Transverse colon (tissue), 4 donors: ENCODE data around the gene CHERP. TPM values are rescaled to one million over a fixed set of nuclear protein-coding genes. Genes with fewer than 3 reads are reported as not detected.

Experiments used
- DNase-seq: peaks from one replicate; pipeline ENCODE4 v3.0.0-alpha.2; 2019
- H3K27ac ChIP-seq, 4 donors: fragments of 200-600 bp; sonication (generic); 2 replicates each; pipeline ENCODE4 v1.5.1; 2016 to 2018; ENCODE audit warnings: inconsistent platforms in 4 of 4
- H3K27me3 ChIP-seq: fragments of 200-600 bp; sonication (generic); 2 replicates; pipeline ENCODE4 v1.5.1; 2017; ENCODE audit warnings: inconsistent platforms
- H3K36me3 ChIP-seq, 4 donors: fragments of 200-600 bp; sonication (generic); 2 replicates each; pipeline ENCODE4 v1.5.1; 2017 to 2019; ENCODE audit warnings: inconsistent platforms in 4 of 4
- H3K4me1 ChIP-seq, 4 donors: fragments of 200-600 bp; sonication (generic); 2 replicates each; pipeline ENCODE4 v1.5.1; 2017 to 2020; ENCODE audit warnings: inconsistent platforms in 4 of 4
- H3K4me3 ChIP-seq, 4 donors: fragments of 200-600 bp; sonication (generic); 1 replicate in 1 of 4; 2 replicates in 3 of 4; pipeline versions ENCODE4 v1.5.1 to v1.6.1; 2017 to 2019; ENCODE audit warnings: inconsistent platforms in 4 of 4
- H3K9me3 ChIP-seq, 2 donors: fragments of 200-600 bp; sonication (generic); 2 replicates each; pipeline ENCODE4 v1.5.1; 2017 to 2019; ENCODE audit warnings: inconsistent platforms in 2 of 2
- EP300 ChIP-seq: sonication (generic); formaldehyde crosslinking; IDR thresholded peaks from one replicate; pipeline ENCODE4 v1.6.1; 2017; ENCODE audit warnings: antibody characterized with exemption, low read depth
- POLR2A ChIP-seq: fragments of 450-650 bp; IDR thresholded peaks from one replicate; pipeline ENCODE4 v1.6.1; 2016; ENCODE audit warnings: antibody characterized with exemption, mild to moderate bottlenecking, moderate library complexity
- POLR2AphosphoS5 ChIP-seq, 3 donors: sonication (generic); formaldehyde crosslinking; IDR thresholded peaks; one replicate each; pipeline ENCODE4 v1.6.1; 2016; ENCODE audit warnings: antibody characterized with exemption in 3 of 3
- WGBS, 2 donors: methylation state at CpG; one replicate each; pipeline ENCODE4 v1.1.5; 2018; ENCODE audit warnings: low coverage in 1 of 2; 5-methylcytosine and 5-hydroxymethylcytosine counted together
- in situ Hi-C, 4 donors: fragments of 200-750 bp; cut with MboI; loops; one replicate each; pipeline versions ENCODE4 v1.15.0 to v1.15.1; 2017; ENCODE audit warnings: low sequenced_read_pairs in 3 of 4, low pct_ligation_motif_present in 1 of 4, low pct_unique_long_range_greater_than_20kb in 1 of 4
- intact Hi-C: fragments of 100-400 bp; cut with DNase I; formaldehyde crosslinking; loops from one replicate; pipeline ENCODE4 v1.15.1; 2023; ENCODE audit warnings: low total_unique reads
- small RNA-seq, 4 donors: library from RNA; depleted of rRNA; stranded (forward); fragments of <200 nt; gene quantifications; one replicate each; pipeline ENCODE3, GENCODE V24; 2016
- total RNA-seq, 4 donors: library from RNA; depleted of rRNA; stranded (reverse); fragments of >200 nt; gene quantifications; one replicate each; pipeline ENCODE4 v1.1.0, GENCODE V29; 2016
- TF ChIP-seq, protein P1 (sequence below), 5 experiments: fragments of 200-600 bp in 3 of 5; fragments of 450-650 bp in 2 of 5; sonication (generic) in 3 of 5; IDR thresholded peaks; 1 replicate in 2 of 5; 2 replicates in 3 of 5; pipeline ENCODE4 v1.5.1; 2016 to 2017; ENCODE audit warnings: antibody characterized with exemption in 5 of 5, inconsistent platforms in 3 of 5, mild to moderate bottlenecking in 2 of 5, moderate library complexity in 1 of 5

The CHERP gene
- total RNA-seq, 4 donors from 2014 or later: 14.4 to 54.7 (median 28.9) TPM

GRCh38 chr19:16470911-16471811 is 71.1 kb downstream of the CHERP start:
- Histone ChIP-seq H3K36me3 (no peaks in the 10 kb centered on the region), H3K4me3 (peak overlapping the region; percentile 66 to 100 (median 93)), H3K9me3 (no peaks in the 10 kb centered on the region), H3K27me3 (no peaks in the 10 kb centered on the region), H3K27ac (peak overlapping the region; percentile 88 to 93 (median 89)), H3K4me1 (peaks cover 21 to 30% (median 23%) of the 10 kb centered on the region in 4 donors)
- in situ Hi-C loops (no loop called here), intact Hi-C loops (no loop called here)
- peak in 1 of 3 donors; percentile 4 for TF ChIP-seq POLR2AphosphoS5 (IDR thresholded peaks at IDR 0.05)
- TF ChIP-seq POLR2A: no peak
- WGBS, 2 donors: 0 to 1% methylated on average over 1 to 41 of the region's 67 CpGs
- DNase-seq: peak; percentile 26

DNA sequence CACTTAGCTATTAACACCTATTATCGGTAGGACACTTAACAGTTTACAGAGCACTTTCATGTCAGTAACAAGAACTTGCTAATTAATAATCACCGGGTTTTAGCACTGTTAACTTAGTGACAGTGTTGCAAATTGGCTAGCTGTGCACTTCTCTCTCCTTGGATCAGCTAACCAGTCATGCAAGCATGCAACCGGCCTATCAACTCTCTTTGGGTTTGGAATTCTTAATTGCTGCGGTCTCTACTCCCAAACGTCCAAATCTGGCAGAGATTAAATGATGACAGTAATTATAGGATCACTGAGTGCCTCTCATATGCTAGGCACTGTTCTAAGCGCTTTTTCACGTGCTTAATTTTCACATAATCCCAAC is 71.7 kb downstream of the CHERP start:
- in situ Hi-C loops (no loop called here), intact Hi-C loops (no loop called here)
- H3K4me1 ChIP-seq: peaks cover 21 to 30% (median 23%) of the 10 kb centered on the region in 4 donors
- WGBS, 2 donors: 7 to 35% methylated on average over 2 to 7 of the region's 7 CpGs
- H3K27ac ChIP-seq: peak overlapping the region; percentile 88 to 93 (median 89)
- H3K4me3 ChIP-seq: peak overlapping the region in 3 of 4 donors; percentile 90 to 100 (median 96)
- H3K36me3 ChIP-seq: no peaks in the 10 kb centered on the region
- no peaks in the 10 kb centered on the region for H3K27me3 ChIP-seq
- TF ChIP-seq EP300 (no peak), POLR2A (no peak)
- TF ChIP-seq, protein P1, sequence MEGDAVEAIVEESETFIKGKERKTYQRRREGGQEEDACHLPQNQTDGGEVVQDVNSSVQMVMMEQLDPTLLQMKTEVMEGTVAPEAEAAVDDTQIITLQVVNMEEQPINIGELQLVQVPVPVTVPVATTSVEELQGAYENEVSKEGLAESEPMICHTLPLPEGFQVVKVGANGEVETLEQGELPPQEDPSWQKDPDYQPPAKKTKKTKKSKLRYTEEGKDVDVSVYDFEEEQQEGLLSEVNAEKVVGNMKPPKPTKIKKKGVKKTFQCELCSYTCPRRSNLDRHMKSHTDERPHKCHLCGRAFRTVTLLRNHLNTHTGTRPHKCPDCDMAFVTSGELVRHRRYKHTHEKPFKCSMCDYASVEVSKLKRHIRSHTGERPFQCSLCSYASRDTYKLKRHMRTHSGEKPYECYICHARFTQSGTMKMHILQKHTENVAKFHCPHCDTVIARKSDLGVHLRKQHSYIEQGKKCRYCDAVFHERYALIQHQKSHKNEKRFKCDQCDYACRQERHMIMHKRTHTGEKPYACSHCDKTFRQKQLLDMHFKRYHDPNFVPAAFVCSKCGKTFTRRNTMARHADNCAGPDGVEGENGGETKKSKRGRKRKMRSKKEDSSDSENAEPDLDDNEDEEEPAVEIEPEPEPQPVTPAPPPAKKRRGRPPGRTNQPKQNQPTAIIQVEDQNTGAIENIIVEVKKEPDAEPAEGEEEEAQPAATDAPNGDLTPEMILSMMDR (IDR thresholded peaks at IDR 0.05): no peak
- DNase-seq: no peak
- no peaks in the 10 kb centered on the region for H3K9me3 ChIP-seq

Small RNAs within 50 kb of the gene (small RNA-seq; reads per million reads assigned to genes)
- gene RN7SL146P: 0 to 5.0 (median 0) reads per million in 4 donors

Other genes starting within 250 kb of the CHERP start
- gene KLF2, start 217.6 kb downstream of the CHERP start, total RNA-seq: 10 to 100 TPM; 19.9 to 74.4 (median 48.9) TPM
- gene EPS15L1, start 70.5 kb downstream of the CHERP start, total RNA-seq: 10 to 100 TPM; 25.0 to 54.2 (median 38.0) TPM
- not detected for gene CALR3, start 46.3 kb downstream of the CHERP start, total RNA-seq
- 1 to 10 TPM in 2 of 4 donors, under 1 TPM in 2; 0.20 to 6.7 (median 1.6) TPM for gene C19orf44, start 46.0 kb downstream of the CHERP start, total RNA-seq
- 10 to 100 TPM; 31.0 to 56.1 (median 42.8) TPM for gene SLC35E1, start 30.0 kb upstream of the CHERP start, total RNA-seq
- 10 to 100 TPM in 2 of 4 donors, 1 to 10 TPM in 2; 7.8 to 15.0 (median 9.5) TPM for gene MED26, start 85.8 kb upstream of the CHERP start, total RNA-seq
- gene SMIM7, start 117.7 kb upstream of the CHERP start, total RNA-seq: 1,000 to 10,000 TPM in 1 of 4 donors, 100 to 1,000 TPM in 1, 10 to 100 TPM in 2; 28.8 to 1,114 (median 108) TPM
- gene TMEM38A, start 118.7 kb upstream of the CHERP start, total RNA-seq: 1 to 10 TPM in 3 of 4 donors, under 1 TPM in 1; 0.40 to 9.7 (median 5.1) TPM
- gene NWD1, start 177.4 kb upstream of the CHERP start, total RNA-seq: under 1 TPM; under 0.01 to 0.64 (median 0.34) TPM